Adipose tissue (tissue), 3 donors: ENCODE results near the gene FCHO2. TPM values are rescaled to one million over a fixed set of nuclear protein-coding genes. Genes with fewer than 3 reads are reported as not detected.

ENCODE experiments used
- H3K27ac ChIP-seq: one replicate; pipeline ENCODE4 v1.5.1; 2013; ENCODE audit warnings: low read depth, low read length
- WGBS, 3 donors: extraction: QIAGEN DNeasy Blood & Tissue Kit; methylation state at CpG; one replicate each; pipeline ENCODE4 v1.1.7; 2013; 5-methylcytosine and 5-hydroxymethylcytosine counted together
- polyA plus RNA-seq, 3 donors: library from polyadenylated mRNA; stranded (reverse); fragments of 200-250 nt; gene quantifications; one replicate each; pipeline ENCODE4 v1.2.3, GENCODE V29; 2013
- donor health status: healthy with polysubstance abuse.
- donor health status: Bipolar disorder and iron deficiency.
- donor health status: healthy.

The FCHO2 gene
- polyA plus RNA-seq, 3 donors = 4.5 to 12.0 (median 7.0) TPM

- no peak within 1 kb of the TSS for H3K27ac ChIP-seq
- 1 to 2% (median 2%) methylated on average over 61 to 94 of the region's 94 CpGs for WGBS, 3 donors
Measured at GRCh38 chr5:73120222-73121118, 164.6 kb downstream of the FCHO2 start, which contains the start of gene TMEM171. TSS of gene TMEM171 (plus strand) at chr5:73120575. CDS start at chr5:73123374, 2,799 bp downstream.

- 35 to 43% (median 39%) methylated on average over 6 of the region's 6 CpGs for WGBS, 3 donors
- no peak overlapping the region for H3K27ac ChIP-seq
Measured at GRCh38 chr5:73121119-73121463, 165.2 kb downstream of the FCHO2 start.

- H3K27ac ChIP-seq = no peak overlapping the region
- WGBS, 3 donors = 75 to 87% (median 79%) methylated on average over 19 of the region's 19 CpGs
Measured at GRCh38 chr5:73122875-73123810, 167.3 kb downstream of the FCHO2 start.

GRCh38 chr5:73125289-73125688 lies 169.4 kb downstream of the FCHO2 start:
- 73 to 78% (median 78%) methylated on average over 4 of the region's 4 CpGs for WGBS, 3 donors
- no peak overlapping the region for H3K27ac ChIP-seq

GRCh38 chr5:73126381-73126780 lies 170.5 kb downstream of the FCHO2 start:
- WGBS, 3 donors = 69 to 83% (median 79%) methylated on average over 4 of the region's 4 CpGs

GRCh38 chr5:73126957-73127356 lies 171.1 kb downstream of the FCHO2 start:
- WGBS, 3 donors = 67 to 76% (median 74%) methylated on average over 1 of the region's 1 CpG
- no peak overlapping the region for H3K27ac ChIP-seq

More at GRCh38 chr5:73126381-73126780, 170.5 kb downstream of the FCHO2 start:
- H3K27ac ChIP-seq = no peak overlapping the region

GRCh38 chr5:73129143-73129542 lies 173.3 kb downstream of the FCHO2 start:
- H3K27ac ChIP-seq = no peak overlapping the region
- WGBS, 3 donors = 80 to 92% (median 91%) methylated on average over 5 of the region's 5 CpGs

GRCh38 chr5:73130811-73131210 lies 175.0 kb downstream of the FCHO2 start:
- no peak overlapping the region for H3K27ac ChIP-seq
- WGBS, 3 donors = 64 to 88% (median 73%) methylated on average over 1 of the region's 1 CpG

- H3K27ac ChIP-seq = no peak overlapping the region
- 73 to 77% (median 76%) methylated on average over 3 of the region's 3 CpGs for WGBS, 3 donors
Measured at GRCh38 chr5:73131711-73132425, 176.0 kb downstream of the FCHO2 start.

- no peak overlapping the region for H3K27ac ChIP-seq
- 78 to 87% (median 82%) methylated on average over 2 of the region's 2 CpGs for WGBS, 3 donors
Measured at GRCh38 chr5:73132759-73133158, 176.9 kb downstream of the FCHO2 start.

- no peak overlapping the region for H3K27ac ChIP-seq
- 87 to 96% (median 87%) methylated on average over 3 of the region's 3 CpGs for WGBS, 3 donors
Measured at GRCh38 chr5:73135021-73135420, 179.2 kb downstream of the FCHO2 start.

- H3K27ac ChIP-seq = no peak overlapping the region
- WGBS, 3 donors = 49 to 66% (median 58%) methylated on average over 6 of the region's 6 CpGs
Measured at GRCh38 chr5:73135429-73136054, 179.7 kb downstream of the FCHO2 start.

- WGBS, 3 donors = 41 to 64% (median 46%) methylated on average over 15 of the region's 15 CpGs
- no peak overlapping the region for H3K27ac ChIP-seq
Measured at GRCh38 chr5:73136055-73136562, 180.3 kb downstream of the FCHO2 start.

- WGBS, 3 donors = 83 to 93% (median 89%) methylated on average over 10 of the region's 10 CpGs
- H3K27ac ChIP-seq = no peak overlapping the region
Measured at GRCh38 chr5:73137563-73138530, 182.0 kb downstream of the FCHO2 start.

GRCh38 chr5:73139485-73139884 lies 183.6 kb downstream of the FCHO2 start:
- no peak overlapping the region for H3K27ac ChIP-seq
- 70 to 75% (median 74%) methylated on average over 3 of the region's 3 CpGs for WGBS, 3 donors
